Mesenchymal stem cell (in vitro differentiated cells and primary cell): ENCODE data around the gene RASA4B.
"Not testable (repeated sequence)": the region's sequence is repeated elsewhere in the genome, so short reads cannot be mapped to it uniquely, and the experiment has no call there.

Experiments
- DNase-seq: peaks from one replicate; pipeline ENCODE4 v3.0.0-alpha.2; 2013
- H2AFZ ChIP-seq: one replicate; pipeline ENCODE4 v1.6.1; 2013; ENCODE audit warnings: low read depth, mild to moderate bottlenecking, control low read depth, inconsistent platforms, low read length, moderate library complexity
- H2AK5ac ChIP-seq: 2 replicates; pipeline ENCODE4 v1.6.1; 2013; ENCODE audit warnings: low read length, moderate library complexity, mild to moderate bottlenecking, inconsistent platforms; ENCODE audit not compliant: severe bottlenecking
- H2BK120ac ChIP-seq: one replicate; pipeline ENCODE4 v1.6.1; 2013; ENCODE audit warnings: low read depth, mild to moderate bottlenecking, inconsistent platforms, low read length, moderate library complexity
- H2BK12ac ChIP-seq, 2 experiments: one replicate each; pipeline ENCODE4 v1.6.1; 2013; ENCODE audit warnings: inconsistent platforms in 2 of 2, low read length in 2 of 2, mild to moderate bottlenecking in 2 of 2, moderate library complexity in 2 of 2, control low read depth in 1 of 2
- H2BK15ac ChIP-seq: one replicate; pipeline ENCODE4 v1.6.1; 2013; ENCODE audit warnings: mild to moderate bottlenecking, low read depth, inconsistent platforms; ENCODE audit not compliant: poor library complexity, severe bottlenecking
- H2BK5ac ChIP-seq: 2 replicates; pipeline ENCODE4 v1.6.1; 2013; ENCODE audit warnings: low read depth, mild to moderate bottlenecking, low read length, control low read depth, inconsistent platforms; ENCODE audit not compliant: poor library complexity, severe bottlenecking
- H3K14ac ChIP-seq, 2 experiments: one replicate each; pipeline ENCODE4 v1.6.1; 2013; ENCODE audit warnings: inconsistent platforms in 2 of 2, low read length in 2 of 2, control low read depth in 1 of 2, mild to moderate bottlenecking in 1 of 2, moderate library complexity in 1 of 2
- H3K18ac ChIP-seq, 2 experiments: one replicate each; pipeline ENCODE4 v1.6.1; 2013; ENCODE audit warnings: inconsistent platforms in 2 of 2, low read length in 2 of 2, control low read depth in 1 of 2, low read depth in 1 of 2, mild to moderate bottlenecking in 1 of 2
- H3K23ac ChIP-seq, 2 experiments: one replicate each; pipeline ENCODE4 v1.6.1; 2013; ENCODE audit warnings: inconsistent platforms in 2 of 2, low read length in 2 of 2, mild to moderate bottlenecking in 2 of 2, moderate library complexity in 2 of 2, control low read depth in 1 of 2
- H3K27ac ChIP-seq: 2 replicates; pipeline ENCODE4 v1.5.1; 2013; ENCODE audit warnings: mild to moderate bottlenecking, moderate library complexity, low read length, control low read depth, inconsistent platforms; ENCODE audit not compliant: poor library complexity, severe bottlenecking
- H3K27me3 ChIP-seq, 2 experiments: 2 replicates each; pipeline versions ENCODE4 v1.6.1 to v1.7.0; 2013; ENCODE audit warnings: low read length in 2 of 2, mild to moderate bottlenecking in 2 of 2, moderate library complexity in 2 of 2, control low read depth in 1 of 2, inconsistent platforms in 1 of 2; ENCODE audit not compliant: control insufficient read depth in 1 of 2, insufficient read depth in 1 of 2
- H3K36me3 ChIP-seq, 2 experiments: 2 replicates each; pipeline versions ENCODE4 v1.6.1 to v1.7.0; 2013; ENCODE audit warnings: low read length in 2 of 2, control low read depth in 1 of 2, inconsistent platforms in 1 of 2, low read depth in 1 of 2, mild to moderate bottlenecking in 1 of 2; ENCODE audit not compliant: insufficient read depth in 2 of 2, control insufficient read depth in 1 of 2
- H3K4ac ChIP-seq, 2 experiments: one replicate each; pipeline ENCODE4 v1.6.1; 2013; ENCODE audit warnings: inconsistent platforms in 2 of 2, low read length in 2 of 2, mild to moderate bottlenecking in 2 of 2, moderate library complexity in 2 of 2, control low read depth in 1 of 2, low read depth in 1 of 2
- H3K4me1 ChIP-seq: 2 replicates; pipeline ENCODE4 v1.6.1; 2013; ENCODE audit warnings: low read depth, low read length, control low read depth; ENCODE audit not compliant: control insufficient read depth, insufficient read depth
- H3K4me2 ChIP-seq: 2 replicates; pipeline ENCODE4 v1.6.1; 2013; ENCODE audit warnings: low read length, mild to moderate bottlenecking, inconsistent platforms; ENCODE audit not compliant: poor library complexity, severe bottlenecking
- H3K4me3 ChIP-seq, 2 experiments: 2 replicates each; pipeline versions ENCODE4 v1.5.1 to v1.7.0; 2013; ENCODE audit warnings: low read length in 2 of 2, mild to moderate bottlenecking in 2 of 2, control low read depth in 1 of 2, low read depth in 1 of 2; ENCODE audit not compliant: insufficient read depth in 1 of 2
- H3K79me1 ChIP-seq: replicated peaks from 2 replicates; pipeline ENCODE4 v1.6.1; 2013; ENCODE audit warnings: mild to moderate bottlenecking, control low read depth, low read length, inconsistent platforms; ENCODE audit not compliant: poor library complexity, severe bottlenecking
- H3K9ac ChIP-seq: 2 replicates; pipeline ENCODE4 v1.7.0; 2013; ENCODE audit warnings: mild to moderate bottlenecking, low read length, moderate library complexity
- H3K9me3 ChIP-seq: 2 replicates; pipeline ENCODE4 v1.7.0; 2013; ENCODE audit warnings: mild to moderate bottlenecking, low read length; ENCODE audit not compliant: control insufficient read depth
- H4K8ac ChIP-seq: one replicate; pipeline ENCODE4 v1.6.1; 2013; ENCODE audit warnings: inconsistent platforms, mild to moderate bottlenecking, low read length, moderate library complexity
- H4K91ac ChIP-seq: one replicate; pipeline ENCODE4 v1.6.1; 2013; ENCODE audit warnings: mild to moderate bottlenecking, low read length, inconsistent platforms
- WGBS: methylation state at CpG from one replicate; pipeline ENCODE4 v1.1.7; 2013; ENCODE audit warnings: mixed read lengths; 5-methylcytosine and 5-hydroxymethylcytosine counted together

RASA4B gene

GRCh38 chr7:102484317-102484716 lies 33.3 kb downstream of the RASA4B start:
- not testable (repeated sequence) for H3K4ac ChIP-seq, H3K79me1 ChIP-seq, H2AFZ ChIP-seq, H3K27ac ChIP-seq, H3K9me3 ChIP-seq, H3K9ac ChIP-seq, H3K27me3 ChIP-seq, H2BK5ac ChIP-seq, H3K4me2 ChIP-seq, H3K4me3 ChIP-seq, H2BK120ac ChIP-seq, H3K18ac ChIP-seq, H3K36me3 ChIP-seq, H2BK15ac ChIP-seq, H2AK5ac ChIP-seq, DNase-seq, H4K91ac ChIP-seq, H3K23ac ChIP-seq, H3K4me1 ChIP-seq, H3K14ac ChIP-seq, H2BK12ac ChIP-seq, H4K8ac ChIP-seq
- no CpG with 5 or more reads among the region's 5 CpGs for WGBS

- not testable (repeated sequence) for H2BK12ac ChIP-seq, H4K91ac ChIP-seq, H3K27ac ChIP-seq, H4K8ac ChIP-seq, H3K9ac ChIP-seq, H3K4ac ChIP-seq, DNase-seq, H2BK5ac ChIP-seq, H3K36me3 ChIP-seq, H3K23ac ChIP-seq, H3K9me3 ChIP-seq, H2AK5ac ChIP-seq, H3K27me3 ChIP-seq, H3K79me1 ChIP-seq, H3K18ac ChIP-seq, H3K4me2 ChIP-seq, H2BK120ac ChIP-seq, H3K14ac ChIP-seq, H3K4me3 ChIP-seq, H3K4me1 ChIP-seq, H2AFZ ChIP-seq, H2BK15ac ChIP-seq
- no CpG with 5 or more reads among the region's 10 CpGs for WGBS
Observed at GRCh38 chr7:102481962-102482361, 35.6 kb downstream of the RASA4B start.

- not testable (repeated sequence) for H2BK120ac ChIP-seq, H3K4ac ChIP-seq, H2AFZ ChIP-seq, H3K79me1 ChIP-seq, H2AK5ac ChIP-seq, H3K27me3 ChIP-seq, DNase-seq, H3K4me2 ChIP-seq, H3K36me3 ChIP-seq, H3K9me3 ChIP-seq, H3K14ac ChIP-seq, H3K27ac ChIP-seq, H3K4me1 ChIP-seq, H2BK15ac ChIP-seq, H3K9ac ChIP-seq, H2BK12ac ChIP-seq, H4K8ac ChIP-seq, H4K91ac ChIP-seq, H3K4me3 ChIP-seq, H3K18ac ChIP-seq, H3K23ac ChIP-seq, H2BK5ac ChIP-seq
- 0% methylated on average over 2 of the region's 11 CpGs for WGBS
Observed at GRCh38 chr7:102479982-102480637, 37.5 kb downstream of the RASA4B start.

GRCh38 chr7:102479209-102479584 lies 38.4 kb downstream of the RASA4B start:
- not testable (repeated sequence) for H2BK12ac ChIP-seq, H3K23ac ChIP-seq, H3K27ac ChIP-seq, H3K14ac ChIP-seq, H2BK5ac ChIP-seq, H2AFZ ChIP-seq, H2BK15ac ChIP-seq, H3K27me3 ChIP-seq, H3K36me3 ChIP-seq, DNase-seq, H3K9me3 ChIP-seq, H2BK120ac ChIP-seq, H2AK5ac ChIP-seq, H3K9ac ChIP-seq, H3K4me3 ChIP-seq, H3K4me2 ChIP-seq, H3K79me1 ChIP-seq, H3K4me1 ChIP-seq, H3K4ac ChIP-seq, H4K91ac ChIP-seq, H4K8ac ChIP-seq, H3K18ac ChIP-seq
- no CpG with 5 or more reads among the region's 10 CpGs for WGBS
